ENCODE data around the gene CENPVL2.
"Not testable (repeated sequence)": the region's sequence is repeated elsewhere in the genome, so short reads cannot be mapped to it uniquely, and the experiment has no call there.

Gene CENPVL2

DNA sequence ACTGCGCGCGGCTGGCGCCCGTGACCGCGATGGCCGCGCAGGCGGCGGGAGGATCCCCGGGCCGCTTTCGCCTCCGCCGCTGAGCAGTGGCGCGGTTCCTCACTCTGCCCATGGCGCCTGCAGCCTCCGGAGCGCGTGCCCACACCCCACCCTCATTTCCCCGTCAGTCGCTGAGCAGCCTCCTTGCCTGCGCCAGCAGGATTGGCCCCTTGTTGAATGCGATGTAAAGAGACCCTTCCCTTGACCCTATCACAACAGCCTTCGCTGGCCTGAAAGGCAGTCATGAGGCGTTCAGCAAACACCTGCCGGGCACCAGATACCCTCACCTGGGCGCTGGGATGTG lies at the start of gene CENPVL2:
Gene CENPVL2, minus strand, starts transcription at position 112 of the 343 bp plus-strand sequence. Its CDS starts 0 bp downstream, at position 112.
- not testable (repeated sequence) for DNase-seq (ENCODE audit: low read depth, low spot score)

DNA sequence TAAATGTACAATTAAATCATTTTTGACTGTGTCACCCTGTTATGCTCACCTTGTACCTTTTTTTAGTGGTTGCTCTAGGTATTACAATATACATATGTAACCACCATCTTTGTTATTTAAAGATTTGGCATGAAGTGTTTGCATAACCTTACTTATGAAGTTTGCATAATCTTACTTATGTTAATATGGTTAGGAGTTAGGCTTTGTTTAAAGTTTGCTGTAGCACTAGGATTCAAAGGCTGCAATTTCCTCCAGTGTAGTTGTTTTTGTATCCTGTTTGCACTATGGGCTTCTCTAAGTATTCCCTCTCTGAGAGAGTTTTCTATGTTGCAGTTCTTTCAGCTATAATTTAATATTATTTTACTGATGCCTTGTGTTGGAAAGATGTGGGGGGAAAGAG lies 45.6 kb upstream of the CENPVL2 start:
- no peak for DNase-seq (ENCODE audit: low read depth, low spot score)

DNA sequence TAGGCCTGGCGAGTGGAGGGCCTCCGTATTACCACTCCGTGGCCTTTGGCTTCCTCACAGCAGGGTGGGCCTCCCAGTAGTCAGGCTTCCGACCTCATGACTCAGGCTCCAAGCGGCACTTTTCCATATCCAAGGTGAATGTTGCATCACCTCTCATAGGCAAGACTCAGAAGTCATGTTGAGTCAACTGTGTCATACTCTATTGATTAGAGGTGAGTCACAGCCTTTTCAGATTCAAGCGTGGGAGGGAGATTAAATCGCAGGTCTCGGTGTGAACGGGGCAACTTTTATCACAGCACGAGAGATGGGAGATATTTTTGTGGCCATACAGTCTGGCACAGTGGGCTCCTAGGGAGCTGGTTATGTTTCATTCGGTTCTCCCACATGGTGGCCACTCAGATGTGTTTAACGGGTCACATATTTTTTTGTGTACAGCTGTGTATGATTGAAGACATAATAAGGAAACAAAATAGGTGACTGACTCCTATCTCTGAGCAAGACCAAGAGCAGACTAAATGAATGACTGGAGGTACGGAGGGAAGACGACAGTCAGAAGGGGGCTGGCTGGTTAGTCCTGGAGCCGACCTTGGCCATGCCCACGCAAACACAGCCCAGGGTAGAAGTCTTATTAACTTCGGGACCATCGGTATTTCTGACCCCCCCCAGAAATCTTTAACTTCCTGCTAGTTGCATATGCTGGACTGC lies 30.5 kb upstream of the CENPVL2 start:
- DNase-seq (ENCODE audit: low read depth, low spot score) = not testable (repeated sequence)

DNA sequence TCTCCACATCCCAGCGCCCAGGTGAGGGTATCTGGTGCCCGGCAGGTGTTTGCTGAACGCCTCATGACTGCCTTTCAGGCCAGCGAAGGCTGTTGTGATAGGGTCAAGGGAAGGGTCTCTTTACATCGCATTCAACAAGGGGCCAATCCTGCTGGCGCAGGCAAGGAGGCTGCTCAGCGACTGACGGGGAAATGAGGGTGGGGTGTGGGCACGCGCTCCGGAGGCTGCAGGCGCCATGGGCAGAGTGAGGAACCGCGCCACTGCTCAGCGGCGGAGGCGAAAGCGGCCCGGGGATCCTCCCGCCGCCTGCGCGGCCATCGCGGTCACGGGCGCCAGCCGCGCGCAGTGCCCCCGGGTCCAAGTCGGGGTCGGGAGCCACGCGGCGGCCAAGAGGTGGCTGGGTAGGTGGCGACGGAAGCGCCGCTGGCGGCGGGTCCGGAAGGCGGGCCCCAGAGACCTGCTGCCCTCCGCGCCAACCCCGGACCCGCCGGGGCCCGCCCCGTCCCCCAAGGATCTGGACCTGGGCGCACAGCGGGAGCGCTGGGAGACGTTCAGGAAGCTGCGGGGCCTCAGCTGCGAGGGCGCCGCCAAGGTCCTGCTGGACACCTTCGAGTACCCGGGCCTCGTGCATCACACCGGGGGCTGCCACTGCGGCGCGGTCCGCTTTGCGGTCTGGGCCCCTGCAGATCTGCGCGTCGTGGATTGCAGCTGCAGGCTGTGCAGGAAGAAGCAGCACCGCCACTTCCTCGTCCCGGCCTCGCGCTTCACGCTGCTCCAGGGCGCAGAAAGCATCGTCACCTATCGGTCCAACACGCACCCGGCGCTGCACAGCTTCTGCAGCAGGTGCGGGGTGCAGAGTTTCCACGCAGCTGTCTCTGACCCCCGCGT lies 27.9 kb upstream of the CENPVL2 start, which contains the start of gene CENPVL1:
Gene CENPVL1, plus strand, starts transcription at position 236 of the 888 bp plus-strand sequence. Its CDS starts 0 bp downstream, at position 236.
- not testable (repeated sequence) for DNase-seq (ENCODE audit: low read depth, low spot score)

DNA sequence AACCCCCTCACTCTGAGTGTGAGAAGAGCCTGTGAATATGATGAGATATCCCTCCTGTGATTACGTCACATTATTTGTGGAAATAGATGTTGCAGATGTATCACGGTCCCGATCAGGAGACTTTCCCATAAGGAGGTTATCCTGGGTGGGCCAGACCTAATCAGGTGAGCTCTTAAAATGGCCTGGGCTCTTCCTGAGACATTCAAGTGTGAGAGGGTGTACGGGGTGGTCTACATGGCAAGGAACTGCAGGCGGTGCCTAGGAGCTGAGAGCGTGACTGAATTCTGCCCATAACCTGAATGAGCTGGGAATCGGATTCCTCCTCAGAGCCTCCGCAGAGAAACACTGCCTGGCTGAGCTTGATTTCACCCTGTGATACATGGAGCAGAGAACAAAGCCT lies 14.8 kb upstream of the CENPVL2 start:
- DNase-seq (ENCODE audit: low read depth, low spot score) = no peak

DNA sequence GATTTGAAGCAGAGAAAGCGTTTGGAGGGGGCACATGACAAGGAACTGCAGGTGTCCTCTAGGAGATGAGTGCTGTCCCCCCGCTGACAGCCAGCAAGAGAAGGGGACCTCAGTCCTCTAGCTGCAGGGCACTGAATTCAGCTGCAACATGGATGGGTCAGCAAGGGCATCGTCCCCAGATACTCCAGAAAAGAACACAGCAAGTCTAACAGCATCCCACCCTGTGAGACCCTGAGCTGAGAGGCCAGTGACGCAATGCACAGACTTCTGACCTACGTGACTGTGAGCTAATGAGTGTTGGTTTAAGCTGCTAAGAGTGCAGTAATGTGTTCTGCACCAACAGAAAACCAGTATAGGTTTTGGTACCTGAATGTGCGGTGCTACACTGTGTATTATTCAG lies 11.6 kb upstream of the CENPVL2 start:
- no peak for DNase-seq (ENCODE audit: low read depth, low spot score)

DNA sequence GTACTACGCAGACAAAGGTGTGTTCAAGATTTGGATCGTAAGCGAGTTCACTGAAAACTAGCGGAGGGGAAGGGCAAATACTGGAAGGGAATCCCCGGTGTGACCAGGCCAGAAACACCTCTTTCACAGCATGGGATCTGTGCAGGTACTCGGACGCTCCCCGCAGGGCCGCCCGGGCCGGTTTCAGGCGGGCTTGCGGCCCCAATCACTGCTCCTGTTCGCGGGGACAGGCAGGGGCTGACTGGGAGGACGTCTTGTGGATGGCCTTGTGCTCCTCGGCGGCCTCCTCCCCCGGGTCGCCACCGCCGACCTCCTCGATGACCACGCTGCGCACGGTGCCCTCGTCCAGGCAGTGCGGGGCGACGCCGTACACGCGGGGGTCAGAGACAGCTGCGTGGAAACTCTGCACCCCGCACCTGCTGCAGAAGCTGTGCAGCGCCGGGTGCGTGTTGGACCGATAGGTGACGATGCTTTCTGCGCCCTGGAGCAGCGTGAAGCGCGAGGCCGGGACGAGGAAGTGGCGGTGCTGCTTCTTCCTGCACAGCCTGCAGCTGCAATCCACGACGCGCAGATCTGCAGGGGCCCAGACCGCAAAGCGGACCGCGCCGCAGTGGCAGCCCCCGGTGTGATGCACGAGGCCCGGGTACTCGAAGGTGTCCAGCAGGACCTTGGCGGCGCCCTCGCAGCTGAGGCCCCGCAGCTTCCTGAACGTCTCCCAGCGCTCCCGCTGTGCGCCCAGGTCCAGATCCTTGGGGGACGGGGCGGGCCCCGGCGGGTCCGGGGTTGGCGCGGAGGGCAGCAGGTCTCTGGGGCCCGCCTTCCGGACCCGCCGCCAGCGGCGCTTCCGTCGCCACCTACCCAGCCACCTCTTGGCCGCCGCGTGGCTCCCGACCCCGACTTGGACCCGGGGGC lies 567 bp downstream of the CENPVL2 start:
- DNase-seq (ENCODE audit: low read depth, low spot score) = not testable (repeated sequence)

DNA sequence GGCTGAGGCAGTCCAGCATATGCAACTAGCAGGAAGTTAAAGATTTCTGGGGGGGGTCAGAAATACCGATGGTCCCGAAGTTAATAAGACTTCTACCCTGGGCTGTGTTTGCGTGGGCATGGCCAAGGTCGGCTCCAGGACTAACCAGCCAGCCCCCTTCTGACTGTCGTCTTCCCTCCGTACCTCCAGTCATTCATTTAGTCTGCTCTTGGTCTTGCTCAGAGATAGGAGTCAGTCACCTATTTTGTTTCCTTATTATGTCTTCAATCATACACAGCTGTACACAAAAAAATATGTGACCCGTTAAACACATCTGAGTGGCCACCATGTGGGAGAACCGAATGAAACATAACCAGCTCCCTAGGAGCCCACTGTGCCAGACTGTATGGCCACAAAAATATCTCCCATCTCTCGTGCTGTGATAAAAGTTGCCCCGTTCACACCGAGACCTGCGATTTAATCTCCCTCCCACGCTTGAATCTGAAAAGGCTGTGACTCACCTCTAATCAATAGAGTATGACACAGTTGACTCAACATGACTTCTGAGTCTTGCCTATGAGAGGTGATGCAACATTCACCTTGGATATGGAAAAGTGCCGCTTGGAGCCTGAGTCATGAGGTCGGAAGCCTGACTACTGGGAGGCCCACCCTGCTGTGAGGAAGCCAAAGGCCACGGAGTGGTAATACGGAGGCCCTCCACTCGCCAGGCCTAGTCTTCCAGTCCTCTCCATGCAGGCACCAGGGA lies 2.8 kb downstream of the CENPVL2 start:
- DNase-seq (ENCODE audit: low read depth, low spot score) = not testable (repeated sequence)

DNA sequence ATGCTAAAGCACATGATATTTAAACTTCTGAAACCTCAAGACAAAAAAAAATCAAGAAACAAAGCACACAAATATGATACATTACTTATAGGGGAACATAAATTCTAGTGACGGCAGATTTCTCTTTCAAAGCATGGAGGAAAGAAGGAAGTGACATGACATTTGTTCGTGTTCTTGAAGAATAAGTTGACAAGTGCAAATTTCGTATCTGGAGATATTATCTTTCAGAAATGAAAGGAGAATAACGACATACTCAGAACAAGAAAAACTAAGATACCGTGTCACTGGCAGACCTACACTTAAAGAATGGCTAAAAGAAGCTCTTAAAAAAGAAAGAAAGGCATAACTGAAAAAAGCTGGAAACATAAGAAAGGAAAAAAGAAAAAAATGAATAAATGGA lies 16.6 kb downstream of the CENPVL2 start:
- no peak for DNase-seq (ENCODE audit: low read depth, low spot score)

DNA sequence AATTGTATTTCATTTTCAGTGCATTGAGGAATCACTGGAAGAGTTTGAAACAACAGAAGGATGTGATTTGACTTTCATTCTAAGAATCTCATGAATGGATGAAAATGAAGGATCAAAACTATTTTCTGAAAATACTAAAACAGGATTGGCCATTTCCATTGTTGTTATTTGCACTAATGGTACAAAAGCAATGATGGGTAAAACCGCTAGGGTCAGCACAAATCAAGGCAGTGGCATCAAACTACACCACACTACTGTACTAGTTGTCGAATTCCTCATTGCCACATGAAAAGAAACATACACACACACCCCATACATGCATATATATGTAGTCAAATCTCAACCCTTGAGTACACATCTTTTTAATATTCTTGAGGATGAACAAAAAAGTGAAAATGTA lies 39.3 kb downstream of the CENPVL2 start:
- no peak for DNase-seq (ENCODE audit: low read depth, low spot score)

DNA sequence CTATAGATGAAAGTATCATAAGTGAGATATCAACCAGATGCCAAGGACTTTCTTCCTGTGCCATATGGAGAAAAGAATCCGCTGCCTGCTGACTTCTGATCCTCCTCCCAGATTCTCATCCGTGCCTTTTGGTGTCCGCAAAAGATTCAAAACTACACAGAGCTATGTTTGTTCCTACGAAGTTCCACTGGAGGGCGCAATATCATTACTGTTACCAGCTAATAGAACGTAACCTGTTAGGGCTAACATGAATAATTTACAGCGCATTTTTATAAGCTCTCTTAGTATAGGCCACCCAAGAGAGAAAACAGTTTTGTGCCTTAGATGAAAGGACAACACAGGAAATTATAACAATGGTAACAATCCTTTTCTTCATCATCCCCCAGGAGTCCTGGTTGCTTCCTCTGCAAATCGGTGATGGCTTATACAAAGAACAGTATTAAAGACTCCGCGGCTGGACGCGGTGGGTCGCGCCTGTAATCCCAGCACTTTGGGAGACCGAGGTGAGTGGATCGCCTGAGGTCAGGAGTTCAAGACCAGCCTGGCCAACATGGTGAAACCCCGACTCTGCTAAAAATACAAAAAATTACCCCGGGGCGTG lies 41.1 kb downstream of the CENPVL2 start:
- DNase-seq (ENCODE audit: low read depth, low spot score) = no peak

DNA sequence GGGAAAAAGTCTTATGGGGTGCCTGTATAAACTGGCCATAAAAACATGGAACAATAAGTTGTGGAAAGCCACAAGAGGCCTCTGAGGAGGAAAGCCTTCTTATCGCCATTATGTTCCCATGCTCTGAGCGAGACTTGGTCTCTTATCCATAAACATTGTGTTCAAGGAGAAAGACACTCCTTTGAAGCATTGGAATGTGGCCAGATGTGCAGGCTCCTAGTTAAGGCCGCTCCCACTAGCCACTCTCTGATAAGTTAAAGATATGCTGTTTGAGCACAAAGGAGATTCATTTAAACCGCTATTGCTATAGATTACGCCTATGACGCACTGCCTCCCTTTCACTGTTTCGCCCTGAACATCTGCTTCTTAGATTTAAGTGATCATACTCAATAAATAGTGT lies 46.1 kb downstream of the CENPVL2 start:
- DNase-seq (ENCODE audit: low read depth, low spot score) = not testable (repeated sequence)
